Suppressor macrophage (primary cell): ENCODE data around the gene DLAT.
A peak's percentile ranks its signal among the peaks of the same experiment; 100 is the strongest.
"Not testable (repeated sequence)": the region's sequence is repeated elsewhere in the genome, so short reads cannot be mapped to it uniquely, and the experiment has no call there.

Experiments
- DNase-seq, 4 experiments: peaks; one replicate each; pipeline ENCODE4 v3.0.0-alpha.2; 2020 to 2022

The DLAT gene

DNA sequence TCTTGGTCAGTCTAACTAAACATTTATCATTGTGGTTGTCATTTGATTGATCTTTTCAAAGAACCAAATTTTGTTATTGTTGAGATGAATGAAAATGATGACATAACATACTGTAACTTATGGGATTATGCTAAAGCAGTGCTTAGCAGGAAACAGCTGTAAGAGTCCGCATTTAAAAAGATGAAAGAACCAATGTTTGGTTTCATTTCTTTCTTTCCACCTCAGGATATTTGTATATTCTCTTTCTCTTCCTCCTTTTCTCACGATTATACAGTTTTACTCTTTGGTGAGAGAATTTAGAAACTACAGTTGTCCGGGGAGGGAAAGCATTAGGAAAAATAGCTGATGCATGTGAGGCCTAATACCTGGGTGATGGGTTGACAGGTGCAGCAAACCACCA is 25.5 kb downstream of the DLAT start:
- DNase-seq: peak in 2 of 4 experiments; percentile 10 to 41

DNA sequence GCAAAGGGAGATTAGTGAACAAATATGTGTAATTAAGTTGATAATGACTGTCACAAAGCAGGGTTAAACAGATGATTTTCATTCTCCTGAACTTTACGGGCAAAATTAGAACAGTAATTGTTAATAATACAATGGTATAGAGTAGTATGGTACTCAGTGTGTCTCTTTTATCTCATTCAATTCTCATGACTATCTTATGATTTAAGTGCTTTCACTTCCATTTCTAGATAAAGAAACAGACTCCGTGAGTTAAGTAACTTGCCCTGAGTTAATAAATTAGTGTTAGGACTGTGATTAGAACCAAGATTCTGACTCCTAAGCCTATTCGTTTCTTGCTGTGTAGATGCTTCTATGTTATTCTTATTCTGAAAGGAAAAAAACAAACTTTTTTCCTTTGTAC is 26.6 kb downstream of the DLAT start:
- DNase-seq: no peak

DNA sequence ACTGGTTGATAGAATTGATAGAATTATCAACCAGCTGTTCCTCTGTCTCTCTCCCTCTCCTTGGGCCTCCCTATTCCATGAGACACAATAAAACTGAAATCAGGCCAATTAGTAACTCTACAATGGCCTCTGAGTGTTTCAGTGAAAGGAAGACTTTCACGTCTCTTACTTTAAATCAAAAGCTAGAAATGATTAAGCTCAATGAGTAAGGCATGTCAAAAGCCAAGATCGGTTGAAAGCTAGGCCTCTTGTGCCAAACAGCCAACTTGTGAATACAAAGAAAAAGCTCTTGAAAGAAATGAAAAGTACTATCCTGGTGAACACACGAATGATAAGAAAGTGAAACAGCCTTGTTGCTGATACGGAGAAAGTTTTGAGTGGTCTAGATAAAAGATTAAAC is 32.0 kb downstream of the DLAT start:
- DNase-seq: no peak

DNA sequence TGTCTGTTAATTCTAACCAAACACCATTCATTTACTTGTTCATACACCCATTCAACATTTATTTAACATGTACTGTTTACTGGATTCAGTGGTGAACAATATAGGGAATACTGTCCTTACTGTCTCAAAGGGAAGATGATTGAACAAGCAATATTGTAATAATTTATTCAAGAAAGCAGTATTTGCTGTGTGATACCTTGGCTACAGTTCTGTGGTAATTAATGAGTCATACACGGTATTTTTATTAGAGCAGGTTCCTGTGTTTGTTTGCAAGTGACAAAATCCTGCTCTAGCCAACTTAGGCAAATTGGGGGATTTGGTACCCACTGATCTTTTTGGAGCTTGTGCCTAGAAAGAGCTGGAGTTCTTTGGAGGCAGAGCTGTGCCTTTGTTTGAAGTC is 32.9 kb downstream of the DLAT start:
- no peak for DNase-seq

DNA sequence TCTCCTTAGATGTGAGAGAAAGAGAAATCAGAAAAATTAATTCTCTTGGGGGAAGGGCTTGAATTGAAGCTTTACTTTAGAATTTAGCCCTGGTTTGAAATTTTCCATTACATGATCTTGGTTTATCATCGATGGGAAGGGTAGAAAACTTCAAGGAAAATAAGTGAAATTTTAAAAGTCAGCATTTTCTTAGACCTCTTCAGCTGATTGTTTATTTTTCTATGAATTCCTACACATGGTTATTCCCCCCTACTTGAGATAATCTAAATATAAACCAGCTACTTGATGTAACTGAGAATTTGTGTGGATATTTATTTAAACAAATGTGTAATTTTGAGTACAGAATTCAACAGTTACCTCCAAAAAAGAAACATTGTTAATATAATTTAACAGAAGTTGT is 37.7 kb downstream of the DLAT start:
- DNase-seq: no peak

DNA sequence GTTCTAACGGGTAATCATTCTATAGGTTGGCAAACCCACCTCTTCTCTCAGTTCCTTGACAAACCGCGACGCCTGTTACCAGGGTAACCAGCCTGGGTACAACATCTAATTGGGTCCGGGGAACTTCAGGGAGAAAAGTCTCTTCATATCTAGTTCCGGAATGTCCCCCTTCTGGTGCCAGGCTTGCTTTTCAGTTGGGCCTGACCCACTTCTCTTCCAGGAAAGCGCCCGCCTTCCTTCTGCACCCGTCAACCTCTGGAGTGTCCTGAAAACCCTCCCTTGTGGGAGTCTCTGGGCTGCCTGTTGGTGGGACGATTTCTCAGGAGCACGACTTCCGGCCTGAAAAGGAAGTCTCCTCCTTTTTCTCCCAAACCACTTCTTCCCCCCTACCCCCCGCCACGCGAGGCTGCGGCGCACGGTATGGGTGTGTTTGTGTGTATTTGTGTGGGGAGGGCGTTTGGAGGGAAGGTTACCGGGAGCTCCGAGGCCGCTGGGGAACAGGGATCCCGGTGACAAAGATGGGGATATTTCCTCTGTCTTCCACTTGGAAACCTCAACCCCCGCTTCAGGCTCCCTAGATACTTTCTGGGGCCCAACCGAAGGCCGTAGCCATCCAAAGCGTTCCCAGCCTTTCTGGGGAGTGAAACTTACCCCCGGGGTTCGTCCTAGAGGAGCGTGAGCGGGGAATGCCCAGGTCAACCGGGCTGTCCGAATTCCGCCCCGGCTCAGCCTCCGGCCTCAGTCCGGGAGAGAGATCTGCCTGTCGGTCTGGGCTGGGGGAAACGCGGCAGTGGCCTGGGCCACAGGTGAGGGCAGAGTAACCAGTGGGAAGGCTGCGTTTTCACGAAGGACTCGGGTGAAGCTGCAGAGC is 49.0 kb downstream of the DLAT start, which contains the start of the genes NKAPD1 and PIH1D2:
TSS of gene NKAPD1 (plus strand) at position 359 of the 871 bp plus-strand sequence. CDS start 1,276 bp downstream, outside the sequence.
TSS of gene PIH1D2 (minus strand) at position 77 of the 871 bp plus-strand sequence. CDS start 843 bp downstream, outside the sequence.
- DNase-seq: peak; percentile 90 to 91 (median 90)

DNA sequence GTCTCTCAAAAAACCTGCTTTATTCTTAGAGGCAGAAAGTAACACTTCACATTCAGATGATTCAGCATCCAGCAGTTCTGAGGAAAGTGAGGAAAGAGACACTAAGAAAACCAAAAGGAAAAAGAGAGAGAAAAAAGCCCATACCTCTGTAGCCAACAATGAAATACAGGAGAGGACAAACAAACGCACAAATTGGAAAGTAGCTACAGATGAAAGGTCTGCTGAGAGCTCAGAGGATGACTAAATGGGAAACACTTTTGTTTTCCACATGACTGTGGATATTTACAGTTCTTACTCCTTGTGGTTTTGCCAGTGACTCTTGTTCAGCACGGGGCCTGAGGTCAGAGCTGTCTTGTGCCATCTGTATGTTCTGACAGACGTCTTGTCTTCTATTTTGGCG is 57.5 kb downstream of the DLAT start:
- peak; percentile 38 to 75 (median 70) for DNase-seq

DNA sequence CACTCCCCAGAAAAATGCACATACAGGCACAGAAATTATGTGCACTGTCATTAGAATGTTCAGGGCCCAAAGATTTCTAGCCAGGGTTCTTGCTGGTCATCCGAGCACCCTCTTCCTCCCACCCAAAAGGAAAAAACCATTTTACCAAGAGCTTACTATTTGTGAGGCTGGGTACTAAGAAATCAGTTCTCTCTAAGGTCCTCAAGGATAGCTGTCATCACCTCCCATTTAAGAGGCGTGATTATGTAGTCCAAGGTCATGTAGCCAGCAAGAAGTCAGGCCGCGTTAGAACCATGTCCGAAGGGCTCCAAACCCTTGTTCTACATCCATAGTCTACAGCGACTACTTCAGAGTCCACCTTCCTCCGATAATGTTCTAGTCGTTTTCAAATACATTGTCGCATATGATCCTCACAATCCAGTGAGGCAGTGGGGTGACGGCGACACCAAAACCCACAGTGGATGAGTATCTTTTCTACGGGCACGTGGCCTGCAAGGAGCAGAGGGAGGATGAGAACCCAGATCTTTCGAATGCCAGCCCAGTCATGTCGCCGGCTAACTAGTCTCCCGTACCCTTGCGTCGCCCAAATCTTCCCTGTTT is 60.7 kb downstream of the DLAT start:
- peak; percentile 37 to 54 (median 50) for DNase-seq

DNA sequence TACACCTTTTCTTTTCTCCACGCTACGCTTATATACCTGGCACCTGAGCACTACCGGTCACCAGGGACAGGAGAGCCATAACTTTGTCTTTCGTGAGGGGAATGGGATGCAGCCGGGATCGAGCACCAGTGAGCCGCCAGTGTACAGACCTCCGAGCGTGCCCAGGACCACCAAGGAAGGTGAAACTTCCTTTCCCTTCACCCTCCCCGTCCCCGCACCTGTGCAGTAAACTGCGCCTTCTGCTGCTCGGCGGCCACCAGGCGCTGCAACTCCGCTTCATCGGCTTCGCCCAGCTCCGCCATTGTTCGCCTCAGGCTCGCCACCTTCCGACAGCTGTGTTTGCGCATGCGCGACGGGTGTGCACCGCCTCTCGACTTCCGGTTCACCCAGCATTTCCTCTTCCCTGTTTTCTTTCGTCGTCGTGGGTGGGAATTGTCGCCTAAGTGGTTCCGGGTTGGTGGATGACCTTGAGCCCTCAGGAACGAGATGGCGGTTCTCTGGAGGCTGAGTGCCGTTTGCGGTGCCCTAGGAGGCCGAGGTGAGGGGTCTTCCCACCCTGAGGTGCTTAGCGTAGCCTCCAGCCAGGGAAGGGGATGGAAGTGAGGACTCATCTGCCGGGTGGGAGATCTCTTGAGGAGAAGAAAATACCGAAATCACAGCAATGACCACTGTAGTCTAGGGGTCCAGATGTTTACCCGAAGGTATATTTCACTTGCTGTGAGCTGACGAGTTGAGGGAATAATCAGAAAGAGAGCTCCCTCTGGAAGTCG is 61.4 kb downstream of the DLAT start, which contains the start of the genes SDHD and TIMM8B:
TSS of gene SDHD (plus strand) at position 452 of the 770 bp plus-strand sequence. CDS start at position 487, 35 bp downstream.
TSS of gene TIMM8B (minus strand) at position 335 of the 770 bp plus-strand sequence. CDS start at position 302, 33 bp downstream.
- DNase-seq: peak; percentile 97 to 100 (median 98)

DNA sequence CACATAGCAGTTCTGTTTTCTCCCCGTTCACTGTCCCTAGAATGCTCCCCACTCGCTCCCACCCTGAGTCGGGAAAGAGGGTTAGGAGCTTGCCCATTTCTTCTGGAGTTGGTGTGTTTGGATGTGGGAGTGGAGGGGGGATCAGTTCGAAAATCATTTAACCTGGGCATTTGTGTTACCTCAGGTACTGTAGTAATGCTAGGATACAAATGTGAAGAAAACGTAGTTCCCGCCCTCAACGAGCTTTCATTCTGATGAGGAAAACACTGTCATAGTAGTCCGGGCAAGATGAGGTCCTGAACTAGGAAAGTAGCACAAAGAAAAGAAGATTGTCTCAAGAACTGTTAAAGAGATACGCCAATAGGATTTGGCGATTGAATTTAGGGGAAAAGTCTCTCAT is 62.0 kb downstream of the DLAT start:
- DNase-seq: peak in 1 of 4 experiments; percentile 10

DNA sequence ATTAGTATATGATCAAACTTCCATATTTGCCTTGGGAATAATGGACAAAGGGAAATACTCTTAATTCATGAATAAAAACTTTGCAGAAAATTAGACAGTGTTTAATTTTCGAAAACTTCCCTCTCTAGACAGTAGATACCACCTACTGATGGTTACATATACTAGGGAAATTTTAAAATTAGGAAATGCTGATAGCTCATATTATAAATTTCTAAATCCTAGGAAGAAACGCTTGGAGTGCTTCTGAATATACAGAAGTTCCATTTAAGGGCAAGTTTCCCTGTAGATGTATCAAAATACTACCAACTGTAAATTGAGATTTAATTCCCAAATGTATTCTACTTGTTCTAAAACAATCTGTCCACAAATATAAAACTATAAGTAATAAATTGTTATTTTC is 70.1 kb downstream of the DLAT start:
- DNase-seq: not testable (repeated sequence)

DNA sequence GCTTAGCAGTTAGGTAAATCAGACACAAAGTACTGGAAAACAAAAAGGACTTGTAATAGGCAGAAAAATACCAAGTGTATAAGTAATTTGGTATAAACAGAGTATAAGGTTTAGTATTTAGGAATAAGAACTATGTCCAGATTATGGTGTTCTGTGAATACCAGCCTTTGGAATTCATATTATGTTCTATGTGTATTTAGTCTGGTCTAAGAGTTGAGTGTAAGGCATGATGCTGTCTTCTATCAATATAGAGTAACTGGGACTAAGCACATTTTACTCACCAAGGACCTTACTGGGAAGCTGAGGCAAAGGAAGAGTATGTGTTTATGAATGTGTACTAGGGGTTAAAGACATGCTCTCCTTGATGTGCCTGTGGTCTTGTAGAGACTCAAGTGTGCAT is 71.0 kb downstream of the DLAT start:
- no peak for DNase-seq

DNA sequence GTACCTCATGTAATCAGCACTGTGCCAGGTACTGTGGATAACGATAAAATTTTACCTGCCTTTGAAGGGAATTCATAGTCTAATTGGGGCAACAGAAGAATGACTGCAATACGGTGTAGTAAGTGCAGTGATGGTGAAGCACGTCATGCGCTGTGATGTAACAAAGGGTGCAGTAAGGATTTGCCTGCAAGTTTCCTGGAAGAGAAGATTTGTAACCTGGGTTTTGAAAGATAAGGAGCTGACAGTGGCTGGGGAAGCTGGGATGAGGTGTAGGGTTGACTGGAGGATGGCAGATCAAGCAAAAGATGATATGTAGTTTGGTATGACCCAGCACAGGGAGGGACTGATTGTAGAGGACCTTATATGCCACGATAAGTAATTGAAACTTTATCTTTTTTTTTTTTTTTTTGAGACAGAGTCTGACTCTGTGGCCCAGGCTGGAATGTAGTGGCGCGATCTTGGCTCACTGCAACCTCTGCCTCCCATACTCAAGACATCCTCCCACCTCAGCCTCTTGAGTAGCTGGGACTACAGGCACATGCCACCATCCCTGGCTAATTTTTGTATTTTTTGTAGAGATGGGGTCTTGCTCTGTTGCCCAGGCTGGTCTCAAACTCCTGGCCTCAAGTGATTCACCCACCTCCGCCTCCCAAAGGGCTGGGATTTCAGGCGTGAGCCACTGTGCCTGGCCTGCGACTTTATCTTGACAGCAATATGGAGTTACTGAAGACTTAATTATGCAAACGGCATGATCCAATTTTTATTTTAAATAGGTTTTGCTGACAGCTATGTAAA is 72.7 kb downstream of the DLAT start:
- no peak for DNase-seq

DNA sequence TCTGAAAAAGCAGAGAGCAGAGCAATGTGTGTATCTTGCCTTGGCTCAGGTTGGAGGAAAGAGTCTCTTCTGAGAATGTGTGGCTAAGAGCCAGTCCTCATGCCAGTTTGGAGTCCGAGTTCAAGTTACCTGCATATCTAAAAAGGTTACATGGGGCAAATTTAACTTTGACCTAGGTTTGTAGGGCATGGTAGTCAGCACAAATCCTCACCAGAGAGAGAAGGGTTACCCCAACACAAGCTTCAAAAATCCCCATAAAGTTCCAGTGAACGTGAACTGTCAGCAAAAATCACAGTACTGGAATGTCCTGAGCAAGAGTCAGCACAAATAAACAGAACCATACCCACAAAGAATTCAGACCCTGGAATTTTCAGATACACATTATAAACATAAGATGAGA is 75.3 kb downstream of the DLAT start:
- DNase-seq: no peak

DNA sequence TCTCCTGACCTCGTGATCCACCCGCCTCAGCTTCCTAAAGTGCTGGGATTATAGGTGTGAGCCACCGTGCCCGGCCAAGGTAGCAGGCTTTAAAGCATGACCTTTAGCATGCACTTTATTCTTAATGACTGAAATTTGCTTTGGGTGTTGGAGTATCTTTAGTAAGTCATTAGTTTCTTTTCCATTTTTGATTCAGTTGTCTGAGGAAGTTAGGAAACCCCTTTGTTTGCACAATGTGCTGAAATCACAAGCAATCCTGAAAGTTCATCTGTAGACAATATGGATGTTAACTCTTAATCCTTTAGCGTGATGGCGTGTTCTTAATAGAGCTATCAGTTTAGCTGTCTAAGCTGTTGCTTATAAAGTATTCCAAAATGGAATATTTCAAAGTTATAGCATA is 78.2 kb downstream of the DLAT start:
- DNase-seq: peak; percentile 32 to 79 (median 58)

DNA sequence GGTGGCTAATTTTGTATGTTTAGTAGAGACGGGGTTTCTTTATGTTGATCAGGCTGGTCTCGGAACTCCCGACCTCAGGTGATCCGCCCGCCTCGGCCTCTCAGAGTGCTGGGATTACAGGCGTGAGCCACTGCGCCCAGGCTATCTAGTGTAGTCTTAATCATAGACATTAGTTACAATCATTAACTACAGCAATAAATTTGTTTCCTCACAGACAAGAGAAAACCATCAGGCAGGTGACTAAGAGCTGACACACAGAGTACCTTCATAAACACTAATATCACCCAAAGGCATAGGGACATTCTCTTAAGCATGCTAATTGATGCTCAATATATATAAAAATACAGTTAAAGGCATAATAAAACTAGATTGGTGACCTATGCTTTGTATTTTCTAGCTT is 80.9 kb downstream of the DLAT start:
- DNase-seq: no peak
